Spleen (tissue), 11 donors: Measurements from ENCODE around the gene VAV1. TPM values are rescaled to one million over a fixed set of nuclear protein-coding genes. Genes with fewer than 3 reads are reported as not detected.

Experiments used
- DNase-seq: peaks from one replicate; pipeline ENCODE4 v3.0.0-alpha.2; 2020
- H3K27ac ChIP-seq, 8 donors: fragments of 200-600 bp; sonication (generic) in 7 of 8; 1 replicate in 4 of 8; 2 replicates in 4 of 8; pipeline versions ENCODE4 v1.5.0 to v1.8.0; 2016 to 2021; ENCODE audit warnings: inconsistent platforms in 4 of 8, mild to moderate bottlenecking in 4 of 8, moderate library complexity in 1 of 8
- H3K27me3 ChIP-seq, 7 donors: fragments of 200-600 bp; sonication (generic) in 6 of 7; replicated peaks in 1 of 7; 1 replicate in 4 of 7; 2 replicates in 3 of 7; pipeline versions ENCODE4 v1.5.0 to v1.8.0; 2016 to 2021; ENCODE audit warnings: inconsistent platforms in 3 of 7, mild to moderate bottlenecking in 1 of 7
- H3K36me3 ChIP-seq, 6 donors: fragments of 200-600 bp; sonication (generic) in 5 of 6; 1 replicate in 4 of 6; 2 replicates in 2 of 6; pipeline versions ENCODE4 v1.5.0 to v1.8.0; 2016 to 2021; ENCODE audit warnings: inconsistent platforms in 2 of 6
- H3K4me1 ChIP-seq, 6 donors: fragments of 200-600 bp; sonication (generic) in 5 of 6; 1 replicate in 3 of 6; 2 replicates in 3 of 6; pipeline versions ENCODE4 v1.5.0 to v1.8.0; 2016 to 2021; ENCODE audit warnings: inconsistent platforms in 3 of 6
- H3K4me3 ChIP-seq, 8 donors: fragments of 200-600 bp; sonication (generic) in 7 of 8; 1 replicate in 4 of 8; 2 replicates in 4 of 8; pipeline versions ENCODE4 v1.5.0 to v1.8.0; 2016 to 2021; ENCODE audit warnings: inconsistent platforms in 4 of 8, mild to moderate bottlenecking in 4 of 8, moderate library complexity in 2 of 8
- H3K9me3 ChIP-seq, 8 donors: fragments of 200-600 bp; sonication (generic) in 7 of 8; 1 replicate in 4 of 8; 2 replicates in 4 of 8; pipeline versions ENCODE4 v1.5.0 to v1.8.0; 2016 to 2021; ENCODE audit warnings: inconsistent platforms in 4 of 8
- CTCF ChIP-seq, 11 experiments: fragments of 200-600 bp in 7 of 11; fragments of 450-650 bp in 4 of 11; sonication (generic) in 4 of 11; IDR thresholded peaks in 8 of 11; conservative IDR thresholded peaks in 3 of 11; 1 replicate in 7 of 11; 2 replicates in 4 of 11; pipeline versions ENCODE4 v1.4.0 to v1.8.0; 2016 to 2021; ENCODE audit warnings: antibody characterized with exemption in 11 of 11, inconsistent platforms in 4 of 11, mild to moderate bottlenecking in 1 of 11
- POLR2A ChIP-seq, 3 donors: fragments of 450-650 bp; IDR thresholded peaks; one replicate each; pipeline ENCODE4 v1.5.1; 2017; ENCODE audit warnings: antibody characterized with exemption in 3 of 3, mild to moderate bottlenecking in 1 of 3
- POLR2AphosphoS5 ChIP-seq, 3 donors: sonication (generic); formaldehyde crosslinking; IDR thresholded peaks; one replicate each; pipeline ENCODE4 v1.5.1; 2017; ENCODE audit warnings: antibody characterized with exemption in 3 of 3
- WGBS, 5 donors: extraction: QIAGEN DNeasy Blood & Tissue Kit in 3 of 5; methylation state at CpG; one replicate each; pipeline versions ENCODE4 v1.1.5 to v1.1.7; 2013 to 2018; 5-methylcytosine and 5-hydroxymethylcytosine counted together
- intact Hi-C: fragments of 100-400 bp; cut with DNase I; formaldehyde crosslinking; loops from one replicate; pipeline ENCODE4 v1.15.0; 2023; ENCODE audit warnings: low total_unique reads
- polyA plus RNA-seq, 3 donors: library from polyadenylated mRNA; stranded (reverse); fragments of 200-250 nt; gene quantifications; one replicate each; pipeline ENCODE4 v1.2.1, GENCODE V29; 2013
- total RNA-seq, 7 donors: library from RNA; depleted of rRNA in 3 of 7; stranded (reverse); fragments of >200 nt in 3 of 7; fragmentation: NEBNext Ultra II Directional in 4 of 7; extraction: Animal tissue kit (Norgen Biotek cat#: 25700) in 4 of 7; gene quantifications; one replicate each; pipeline versions ENCODE4 v1.1.0 to v1.2.1, GENCODE V29; 2016 to 2021
- donor health status: healthy with polysubstance abuse.
- donor health status: DM: no; HTN: no; CAD: no; lungs with moderate emphysema.
- donor health status: DM: no; HTN: no; CAD: no.
- donor health status: Bipolar disorder and iron deficiency.
- donor health status: healthy.
- donor health status: DM: no; HTN: no; CAD: no.
- donor health status: DM: yes; HTN: yes; CAD: no.

Gene VAV1
- total and polyA plus RNA-seq, 10 donors, result 34.8 to 151 (median 83.1) TPM

DNA sequence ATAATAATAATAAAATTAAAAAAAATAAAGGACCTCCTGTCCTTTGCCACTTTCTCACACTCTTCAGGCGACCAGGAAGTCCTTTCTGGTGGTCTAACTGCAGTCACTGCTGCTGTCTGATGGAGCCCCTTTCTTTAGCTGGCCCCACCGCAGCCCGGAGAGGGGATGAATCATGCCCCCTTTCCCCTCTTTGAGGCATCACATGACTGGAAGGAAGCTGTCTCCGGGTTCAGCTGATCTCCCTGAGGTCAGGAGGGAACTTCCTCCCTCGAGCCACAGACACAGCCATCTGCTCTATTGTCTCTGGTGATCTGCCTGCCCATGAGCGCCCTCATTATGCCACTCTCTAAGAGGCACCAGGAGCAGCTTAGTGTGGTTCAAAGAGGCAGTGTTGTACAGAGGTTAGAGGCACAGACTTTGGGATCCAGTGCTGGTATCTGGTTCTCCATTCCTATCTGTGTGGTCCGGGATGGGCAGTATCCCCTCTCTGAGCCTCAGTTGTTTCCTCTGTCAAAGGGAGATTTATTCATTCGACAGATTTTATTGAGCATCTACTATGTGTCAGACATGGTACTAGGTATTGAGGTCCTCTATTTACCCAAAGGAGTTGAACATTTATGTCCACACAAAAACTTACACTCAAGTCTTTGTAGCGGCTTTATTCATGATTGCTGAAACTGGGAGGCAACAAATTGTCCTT, 30.0 kb downstream of the VAV1 start:
- Histone ChIP-seq H3K27me3 (no peaks in the 10 kb centered on the region), H3K4me3 (peak overlapping the region; percentile 3 to 68 (median 43)), H3K36me3 (peaks cover 0 to 14% (median 0%) of the 10 kb centered on the region in 6 donors), H3K9me3 (no peaks in the 10 kb centered on the region), H3K4me1 (peaks cover 4 to 97% (median 60%) of the 10 kb centered on the region in 6 donors), H3K27ac (peak overlapping the region; percentile 62 to 94 (median 85))
- intact Hi-C loops, result no loop called here
- 23 to 32% (median 29%) methylated on average over 9 of the region's 9 CpGs for WGBS, 5 donors
- peak in 2 of 3 donors; percentile 59 to 87 for TF ChIP-seq POLR2AphosphoS5 (IDR thresholded peaks at IDR 0.05)
- no peak for TF ChIP-seq POLR2A (IDR thresholded peaks at IDR 0.05)
- peak in 1 of 11 experiments; percentile 19 for TF ChIP-seq CTCF (IDR thresholded peaks at IDR 0.05 in 8 of 11, conservative IDR thresholded peaks at IDR 0.05 in 3 of 11)
- peak; percentile 85 for DNase-seq

GRCh38 chr19:6803036-6803404, 30.5 kb downstream of the VAV1 start:
- DNase-seq, result peak; percentile 76
- no peaks in the 10 kb centered on the region for H3K9me3 ChIP-seq
- intact Hi-C loops, result no loop called here
- H3K4me3 ChIP-seq, result peak overlapping the region in 4 of 8 donors; percentile 46 to 68 (median 48)
- TF ChIP-seq POLR2AphosphoS5 (IDR thresholded peaks at IDR 0.05) (no peak), POLR2A (IDR thresholded peaks at IDR 0.05) (no peak), CTCF (IDR thresholded peaks at IDR 0.05 in 8 of 11, conservative IDR thresholded peaks at IDR 0.05 in 3 of 11) (no peak)
- H3K36me3 ChIP-seq, result peaks cover 0 to 14% (median 0%) of the 10 kb centered on the region in 6 donors
- no peaks in the 10 kb centered on the region for H3K27me3 ChIP-seq
- WGBS, 5 donors, result 43 to 56% (median 49%) methylated on average over 8 of the region's 8 CpGs
- H3K27ac ChIP-seq, result peak overlapping the region in 7 of 8 donors; percentile 66 to 94 (median 87)
- peaks cover 4 to 93% (median 58%) of the 10 kb centered on the region in 6 donors for H3K4me1 ChIP-seq

DNA sequence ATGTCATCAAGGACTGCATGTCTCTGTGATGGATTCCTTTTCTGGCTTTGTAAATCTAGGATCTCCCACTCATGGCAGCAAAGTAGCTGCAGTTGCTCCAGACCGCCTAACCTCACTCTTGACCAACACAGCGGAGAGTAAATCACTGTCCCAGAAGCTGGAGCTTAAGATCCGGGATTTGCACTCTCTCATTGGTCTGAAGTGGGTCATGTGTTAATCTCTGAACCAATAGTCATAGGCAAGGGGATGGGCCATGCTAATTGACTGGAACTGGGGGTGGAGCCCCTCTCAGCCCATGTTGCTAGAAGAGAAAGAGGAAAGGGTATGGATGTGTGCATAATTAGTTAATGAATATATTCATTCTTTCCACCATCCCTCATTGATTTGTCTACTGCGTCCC, 34.0 kb downstream of the VAV1 start:
- no peaks in the 10 kb centered on the region for H3K9me3 ChIP-seq
- H3K4me1 ChIP-seq, result peaks cover 0 to 85% (median 24%) of the 10 kb centered on the region in 6 donors
- H3K4me3 ChIP-seq, result no peak overlapping the region
- intact Hi-C loops, result no loop called here
- H3K27me3 ChIP-seq, result no peaks in the 10 kb centered on the region
- no peak for DNase-seq
- peaks cover 0 to 21% (median 1%) of the 10 kb centered on the region in 6 donors for H3K36me3 ChIP-seq
- WGBS, 5 donors, result 84 to 98% (median 93%) methylated on average over 4 of the region's 4 CpGs
- no peak for TF ChIP-seq POLR2A (IDR thresholded peaks at IDR 0.05)
- no peak for TF ChIP-seq CTCF (IDR thresholded peaks at IDR 0.05 in 8 of 11, conservative IDR thresholded peaks at IDR 0.05 in 3 of 11)
- TF ChIP-seq POLR2AphosphoS5 (IDR thresholded peaks at IDR 0.05), result no peak
- peak overlapping the region in 2 of 8 donors; percentile 9 to 24 for H3K27ac ChIP-seq

GRCh38 chr19:6807291-6807690, 34.8 kb downstream of the VAV1 start:
- DNase-seq, result no peak
- Histone ChIP-seq H3K4me1 (peaks cover 0 to 85% (median 21%) of the 10 kb centered on the region in 6 donors), H3K27me3 (no peaks in the 10 kb centered on the region), H3K4me3 (no peak overlapping the region), H3K9me3 (no peaks in the 10 kb centered on the region), H3K27ac (no peak overlapping the region), H3K36me3 (peaks cover 0 to 26% (median 1%) of the 10 kb centered on the region in 6 donors)
- intact Hi-C loops, result no loop called here
- TF ChIP-seq CTCF (IDR thresholded peaks at IDR 0.05 in 8 of 11, conservative IDR thresholded peaks at IDR 0.05 in 3 of 11) (no peak), POLR2AphosphoS5 (IDR thresholded peaks at IDR 0.05) (no peak), POLR2A (IDR thresholded peaks at IDR 0.05) (no peak)
- 92 to 98% (median 96%) methylated on average over 5 of the region's 5 CpGs for WGBS, 5 donors
